Astrocyte (in vitro differentiated cells and primary cell): ENCODE data around the gene MYO19. TPM values are rescaled to one million over a fixed set of nuclear protein-coding genes. Genes with fewer than 3 reads are reported as not detected.
A peak's percentile ranks its signal among the peaks of the same experiment; 100 is the strongest.

Experiments
- DNase-seq: peaks from one replicate; pipeline ENCODE4 v3.0.0-alpha.2; 2010; ENCODE audit warnings: low read depth
- FAIRE-seq: peaks from 2 replicates; lab custom pipeline; 2011; peaks lifted over from hg19 to GRCh38; lab: Jason Lieb, UNC
- H2AFZ ChIP-seq: 2 replicates; pipeline ENCODE4 v1.6.0; 2012; ENCODE audit warnings: low read depth, low read length, inconsistent platforms
- H3K27ac ChIP-seq: 2 replicates; pipeline ENCODE4 v1.5.1; 2011; ENCODE audit warnings: low read depth, low read length, inconsistent platforms
- H3K27me3 ChIP-seq: 2 replicates; pipeline ENCODE4 v1.6.0; 2011; ENCODE audit warnings: low read length, inconsistent platforms; ENCODE audit not compliant: insufficient read depth
- H3K36me3 ChIP-seq: 2 replicates; pipeline ENCODE4 v1.5.1; 2011; ENCODE audit warnings: low read length, inconsistent platforms; ENCODE audit not compliant: insufficient read depth
- H3K4me1 ChIP-seq: 2 replicates; pipeline ENCODE4 v1.5.1; 2011; ENCODE audit warnings: low read length, inconsistent platforms; ENCODE audit not compliant: insufficient read depth
- H3K4me2 ChIP-seq: 2 replicates; pipeline ENCODE4 v1.6.0; 2012; ENCODE audit warnings: low read length, inconsistent platforms
- H3K4me3 ChIP-seq: 2 replicates; pipeline ENCODE4 v1.5.1; 2011; ENCODE audit warnings: low read depth, mild to moderate bottlenecking, low read length, inconsistent platforms; ENCODE audit not compliant: insufficient read depth
- H3K79me2 ChIP-seq: 2 replicates; pipeline ENCODE4 v1.6.0; 2012; ENCODE audit warnings: mild to moderate bottlenecking, low read length, inconsistent platforms; ENCODE audit not compliant: insufficient read depth
- H3K9ac ChIP-seq: 2 replicates; pipeline ENCODE4 v1.6.0; 2012; ENCODE audit warnings: mild to moderate bottlenecking, low read length, inconsistent platforms
- H3K9me3 ChIP-seq: 2 replicates; pipeline ENCODE4 v1.5.1; 2012; ENCODE audit warnings: low read depth, mild to moderate bottlenecking, low read length, inconsistent platforms; ENCODE audit not compliant: insufficient read depth
- H4K20me1 ChIP-seq: 2 replicates; pipeline ENCODE4 v1.6.0; 2012; ENCODE audit warnings: low read length, inconsistent platforms; ENCODE audit not compliant: insufficient read depth
- H3K27ac Mint-ChIP-seq: one replicate; pipeline ENCODE4 v1.8.0; 2021; ENCODE audit warnings: mild to moderate bottlenecking, mixed read lengths; ENCODE audit not compliant: unreplicated experiment
- H3K27me3 Mint-ChIP-seq: one replicate; pipeline ENCODE4 v1.8.0; 2021; ENCODE audit warnings: low read depth, mixed read lengths; ENCODE audit not compliant: unreplicated experiment
- H3K36me3 Mint-ChIP-seq: one replicate; pipeline ENCODE4 v1.8.0; 2021; ENCODE audit warnings: low read depth, mixed read lengths; ENCODE audit not compliant: unreplicated experiment
- H3K4me1 Mint-ChIP-seq: one replicate; pipeline ENCODE4 v1.8.0; 2021; ENCODE audit warnings: low read depth, mixed read lengths; ENCODE audit not compliant: unreplicated experiment
- H3K4me3 Mint-ChIP-seq: one replicate; pipeline ENCODE4 v1.8.0; 2021; ENCODE audit warnings: mild to moderate bottlenecking, moderate library complexity, mixed read lengths; ENCODE audit not compliant: unreplicated experiment
- H3K9me3 Mint-ChIP-seq: one replicate; pipeline ENCODE4 v1.8.0; 2021; ENCODE audit warnings: mild to moderate bottlenecking, mixed read lengths; ENCODE audit not compliant: unreplicated experiment
- EZH2 ChIP-seq: IDR thresholded peaks from 2 replicates; pipeline ENCODE4 v1.6.1; 2012; ENCODE audit warnings: mild to moderate bottlenecking, low read length, inconsistent platforms; ENCODE audit not compliant: insufficient read depth
- total RNA-seq: library from RNA; stranded (reverse); gene quantifications from 2 replicates; pipeline ENCODE4 v1.2.1, GENCODE V29; 2021
- TF ChIP-seq, protein P1 (sequence below): IDR thresholded peaks from 2 replicates; pipeline ENCODE4 v1.5.1; 2011; ENCODE audit warnings: low read depth, mild to moderate bottlenecking, inconsistent platforms, low read length, moderate library complexity; ENCODE audit not compliant: insufficient read depth

Gene MYO19
- total RNA-seq, 1 donor from 2014 or later: 42.9 TPM

DNA sequence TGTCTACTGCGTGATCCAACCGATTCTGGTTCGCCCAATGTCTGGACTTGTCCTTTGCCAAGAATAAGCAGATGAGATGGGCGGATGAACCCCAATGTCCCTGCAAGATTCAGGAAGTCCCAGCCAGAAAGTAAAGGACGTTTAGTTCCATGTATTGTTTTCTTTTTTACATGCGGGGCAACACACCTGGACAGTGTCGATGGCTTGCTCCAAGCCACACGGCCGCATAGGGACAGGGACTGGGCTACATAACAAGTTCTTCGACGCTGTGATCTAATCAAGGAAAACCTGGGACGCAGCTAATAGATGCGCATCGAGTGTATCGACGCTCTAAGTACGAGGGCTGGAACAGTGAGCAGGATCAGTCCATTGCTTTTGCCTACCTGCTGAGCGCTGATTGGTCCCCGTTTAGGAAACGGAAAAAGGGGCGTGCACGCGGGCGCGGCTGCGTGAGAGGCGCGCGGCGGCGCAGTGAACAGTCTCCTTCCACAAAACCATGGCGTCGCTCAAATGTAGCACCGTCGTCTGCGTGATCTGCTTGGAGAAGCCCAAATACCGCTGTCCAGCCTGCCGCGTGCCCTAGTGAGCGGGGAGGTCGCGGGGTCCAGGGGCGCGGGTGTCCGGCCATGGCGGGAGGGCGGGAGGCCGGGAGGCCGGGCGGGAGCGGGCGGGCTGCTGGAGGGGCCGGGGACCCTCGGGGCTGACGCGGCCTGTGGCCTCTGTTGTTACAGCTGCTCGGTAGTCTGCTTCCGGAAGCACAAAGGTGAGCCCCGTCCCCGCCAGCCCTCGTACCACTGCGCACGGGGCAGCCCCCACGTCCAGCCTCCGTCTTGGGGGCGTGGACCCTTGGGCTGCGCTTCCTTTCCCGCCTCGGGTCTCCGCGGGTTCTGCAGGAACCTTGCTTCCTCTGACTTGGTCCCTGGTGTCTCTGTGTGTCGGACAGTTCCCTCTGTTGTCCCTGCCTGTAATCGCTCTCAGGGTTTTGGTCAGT lies 48.2 kb downstream of the MYO19 start, which contains the start of gene ZNHIT3:
Gene ZNHIT3, plus strand, starts transcription at position 478 of the 991 bp plus-strand sequence. Its CDS starts 19 bp downstream, at position 497.
- Mint-ChIP-seq H3K36me3 (peaks cover 3% of the 10 kb centered on the region), H3K9me3 (no peaks in the 10 kb centered on the region), H3K27ac (peak within 1 kb of the TSS; percentile 83), H3K4me3 (peak within 1 kb of the TSS; percentile 98), H3K27me3 (peaks cover 16% of the 10 kb centered on the region), H3K4me1 (peaks cover 1% of the 10 kb centered on the region)
- H3K4me3 ChIP-seq: peak within 1 kb of the TSS; percentile 66
- peaks cover 10% of the 10 kb centered on the region for H3K27me3 ChIP-seq
- peaks cover 21% of the 10 kb centered on the region for H3K4me1 ChIP-seq
- peaks cover 45% of the 10 kb centered on the region for H3K79me2 ChIP-seq
- H3K4me2 ChIP-seq: peak within 1 kb of the TSS; percentile 94
- H2AFZ ChIP-seq: peak within 1 kb of the TSS; percentile 91
- FAIRE-seq (no peak), DNase-seq (peak; percentile 93)
- H3K9ac ChIP-seq: peak within 1 kb of the TSS; percentile 81
- peaks cover 22% of the 10 kb centered on the region for H4K20me1 ChIP-seq
- H3K9me3 ChIP-seq: no peaks in the 10 kb centered on the region
- no peak for TF ChIP-seq EZH2
- TF ChIP-seq, protein P1, sequence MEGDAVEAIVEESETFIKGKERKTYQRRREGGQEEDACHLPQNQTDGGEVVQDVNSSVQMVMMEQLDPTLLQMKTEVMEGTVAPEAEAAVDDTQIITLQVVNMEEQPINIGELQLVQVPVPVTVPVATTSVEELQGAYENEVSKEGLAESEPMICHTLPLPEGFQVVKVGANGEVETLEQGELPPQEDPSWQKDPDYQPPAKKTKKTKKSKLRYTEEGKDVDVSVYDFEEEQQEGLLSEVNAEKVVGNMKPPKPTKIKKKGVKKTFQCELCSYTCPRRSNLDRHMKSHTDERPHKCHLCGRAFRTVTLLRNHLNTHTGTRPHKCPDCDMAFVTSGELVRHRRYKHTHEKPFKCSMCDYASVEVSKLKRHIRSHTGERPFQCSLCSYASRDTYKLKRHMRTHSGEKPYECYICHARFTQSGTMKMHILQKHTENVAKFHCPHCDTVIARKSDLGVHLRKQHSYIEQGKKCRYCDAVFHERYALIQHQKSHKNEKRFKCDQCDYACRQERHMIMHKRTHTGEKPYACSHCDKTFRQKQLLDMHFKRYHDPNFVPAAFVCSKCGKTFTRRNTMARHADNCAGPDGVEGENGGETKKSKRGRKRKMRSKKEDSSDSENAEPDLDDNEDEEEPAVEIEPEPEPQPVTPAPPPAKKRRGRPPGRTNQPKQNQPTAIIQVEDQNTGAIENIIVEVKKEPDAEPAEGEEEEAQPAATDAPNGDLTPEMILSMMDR: no peak
- no peaks in the 10 kb centered on the region for H3K36me3 ChIP-seq
- no peak within 1 kb of the TSS for H3K27ac ChIP-seq

DNA sequence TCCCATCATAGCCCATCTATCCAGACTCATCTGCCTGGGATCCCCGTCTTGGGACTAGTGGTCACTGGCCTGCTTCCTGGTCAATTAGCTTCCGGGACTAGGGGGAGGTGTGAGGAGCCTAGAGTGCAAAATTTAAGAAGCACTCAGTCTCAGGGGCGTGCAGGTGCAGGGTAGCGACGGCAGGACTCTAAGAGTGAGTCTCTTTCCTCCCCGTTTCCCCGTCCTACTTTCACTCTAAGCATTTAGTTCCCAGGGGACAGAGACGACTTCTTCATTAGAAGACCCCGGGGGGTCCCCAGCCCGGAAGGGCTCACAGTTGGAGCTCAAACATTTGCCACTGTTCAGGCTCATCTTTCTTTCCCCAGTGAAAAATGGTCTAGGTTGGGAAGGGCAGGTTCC lies 48.9 kb downstream of the MYO19 start:
- peaks cover 20% of the 10 kb centered on the region for H3K27me3 Mint-ChIP-seq
- peaks cover 21% of the 10 kb centered on the region for H3K4me1 ChIP-seq
- peak overlapping the region; percentile 66 for H3K4me3 ChIP-seq
- H3K36me3 ChIP-seq: no peaks in the 10 kb centered on the region
- H4K20me1 ChIP-seq: peaks cover 16% of the 10 kb centered on the region
- H3K36me3 Mint-ChIP-seq: peaks cover 2% of the 10 kb centered on the region
- H3K9me3 ChIP-seq: no peaks in the 10 kb centered on the region
- H3K9ac ChIP-seq: peak overlapping the region; percentile 81
- peak overlapping the region; percentile 94 for H3K4me2 ChIP-seq
- peaks cover 1% of the 10 kb centered on the region for H3K4me1 Mint-ChIP-seq
- DNase-seq (no peak), FAIRE-seq (no peak)
- peaks cover 38% of the 10 kb centered on the region for H3K79me2 ChIP-seq
- peak overlapping the region; percentile 47 for H3K27ac Mint-ChIP-seq
- H3K27ac ChIP-seq: no peak overlapping the region
- no peaks in the 10 kb centered on the region for H3K9me3 Mint-ChIP-seq
- H3K27me3 ChIP-seq: peaks cover 10% of the 10 kb centered on the region
- peak overlapping the region; percentile 98 for H3K4me3 Mint-ChIP-seq
- H2AFZ ChIP-seq: peak overlapping the region; percentile 91
- TF ChIP-seq EZH2: no peak
- TF ChIP-seq, protein P1: no peak
